Measurements from ENCODE around the gene CBFA2T3.

GRCh38 chr16:88993946-88994600 is 17.1 kb upstream of the CBFA2T3 start:
- no peak for TF ChIP-seq CTCF (IDR thresholded peaks at IDR 0.05)
- TF ChIP-seq EP300 (IDR thresholded peaks at IDR 0.05; ENCODE audit: low read depth): no peak
